Panc1 (cell line): ENCODE results near the gene HUNK.

ENCODE experiments used
- CTCF ChIP-seq: fragments of 450-650 bp; IDR thresholded peaks from 2 replicates; pipeline ENCODE4 v1.5.1; 2017; ENCODE audit warnings: mild to moderate bottlenecking
- POLR2AphosphoS5 ChIP-seq: IDR thresholded peaks from 2 replicates; pipeline ENCODE4 v1.6.1; 2012; ENCODE audit warnings: mild to moderate bottlenecking, low read depth, low read length, moderate library complexity
- TCF7L2 ChIP-seq: IDR thresholded peaks from 2 replicates; pipeline ENCODE4 v1.6.1; 2011; ENCODE audit warnings: mild to moderate bottlenecking, low read depth, low read length, inconsistent platforms

- no peak for TF ChIP-seq POLR2AphosphoS5
- no peak for TF ChIP-seq CTCF
- no peak for TF ChIP-seq TCF7L2
Observed at GRCh38 chr21:31959881-31960280, 87.1 kb downstream of the HUNK start.
